NOMO-1 treated with dmso at 0.1 percent for 144 hours (cell line): Measurements from ENCODE around the gene CHIA.

Experiments used
- DNase-seq: peaks from one replicate; lab custom pipeline; 2025; ENCODE audit not compliant: unreplicated experiment; lab: John Stamatoyannopoulos, UW

The CHIA gene

DNA sequence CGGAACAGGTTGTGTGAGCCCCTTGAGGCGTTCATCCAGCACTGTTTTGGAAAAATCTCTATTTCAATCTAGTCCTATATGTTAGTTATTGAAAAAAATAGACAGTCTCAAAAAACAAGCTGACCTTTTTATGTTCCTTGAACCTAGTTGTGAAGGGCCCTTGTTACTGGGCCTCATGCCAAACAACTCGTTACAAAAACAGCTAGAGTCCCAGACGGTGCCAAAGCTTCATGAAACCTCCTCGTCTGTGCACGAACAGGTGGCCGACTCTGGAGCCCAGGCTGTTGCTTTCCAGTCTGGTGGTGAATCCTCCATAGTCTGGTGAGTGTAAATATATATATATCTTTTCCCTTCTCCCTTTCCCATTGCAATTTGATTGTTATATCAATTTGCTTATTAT lies at the start of gene CHIA:
TSS of gene CHIA (plus strand) at position 222 of the 400 bp plus-strand sequence. CDS start 19,617 bp downstream, outside the sequence.
- DNase-seq = no peak

DNA sequence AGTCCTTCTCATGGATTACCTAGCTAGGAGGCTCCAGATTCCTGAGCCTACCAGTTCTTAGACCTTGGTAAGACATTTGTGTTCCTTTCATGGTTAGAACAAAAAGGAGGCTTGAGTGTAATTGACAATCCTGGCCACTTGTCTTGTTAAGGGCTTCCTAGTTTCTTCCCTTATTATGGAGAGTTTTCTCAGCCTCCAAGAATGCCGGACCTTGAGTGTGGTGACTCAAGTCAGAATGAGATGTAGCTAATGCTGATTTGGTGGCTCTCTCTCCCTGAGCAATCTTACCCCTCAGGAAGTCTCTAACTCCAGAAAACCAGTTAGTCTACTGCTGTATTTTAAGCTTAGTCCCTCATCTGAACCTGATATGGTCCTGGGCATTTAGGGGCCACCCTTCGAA lies 48.9 kb upstream of the CHIA start:
- no peak for DNase-seq

DNA sequence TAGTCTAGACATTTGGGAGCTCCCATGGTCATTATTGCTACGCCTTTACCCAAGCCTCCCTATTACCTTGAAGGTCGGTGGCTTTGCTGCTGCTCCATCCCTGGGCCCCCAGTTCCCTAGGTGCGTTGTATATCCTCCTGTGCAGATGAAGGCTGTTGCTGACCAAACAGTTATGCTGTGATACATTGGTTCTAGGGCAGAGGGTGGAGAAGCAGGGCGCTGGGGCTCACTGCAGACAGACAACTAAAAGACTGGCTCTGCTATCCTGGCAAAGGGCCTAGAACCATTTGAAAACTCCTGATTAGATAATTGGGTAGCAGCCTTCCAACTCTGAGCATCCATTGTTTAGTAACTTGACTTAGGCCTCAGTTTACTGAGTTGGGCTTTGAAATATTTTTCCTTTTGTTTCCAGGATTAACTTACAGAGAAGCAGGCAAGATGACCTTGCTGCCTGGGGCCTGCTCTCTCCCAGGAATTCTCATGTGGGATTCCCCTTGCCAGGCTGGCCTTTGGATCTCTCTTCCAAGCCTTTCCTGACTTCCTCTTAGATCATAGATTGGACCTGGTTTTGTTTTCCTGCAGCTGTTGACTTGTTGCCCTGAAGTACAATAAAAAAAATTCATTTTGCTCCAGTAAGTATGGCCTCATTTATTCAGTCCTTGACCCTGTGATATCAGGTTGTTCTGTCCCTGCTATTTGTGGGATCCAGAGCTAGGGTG lies 47.7 kb upstream of the CHIA start:
- no peak for DNase-seq

DNA sequence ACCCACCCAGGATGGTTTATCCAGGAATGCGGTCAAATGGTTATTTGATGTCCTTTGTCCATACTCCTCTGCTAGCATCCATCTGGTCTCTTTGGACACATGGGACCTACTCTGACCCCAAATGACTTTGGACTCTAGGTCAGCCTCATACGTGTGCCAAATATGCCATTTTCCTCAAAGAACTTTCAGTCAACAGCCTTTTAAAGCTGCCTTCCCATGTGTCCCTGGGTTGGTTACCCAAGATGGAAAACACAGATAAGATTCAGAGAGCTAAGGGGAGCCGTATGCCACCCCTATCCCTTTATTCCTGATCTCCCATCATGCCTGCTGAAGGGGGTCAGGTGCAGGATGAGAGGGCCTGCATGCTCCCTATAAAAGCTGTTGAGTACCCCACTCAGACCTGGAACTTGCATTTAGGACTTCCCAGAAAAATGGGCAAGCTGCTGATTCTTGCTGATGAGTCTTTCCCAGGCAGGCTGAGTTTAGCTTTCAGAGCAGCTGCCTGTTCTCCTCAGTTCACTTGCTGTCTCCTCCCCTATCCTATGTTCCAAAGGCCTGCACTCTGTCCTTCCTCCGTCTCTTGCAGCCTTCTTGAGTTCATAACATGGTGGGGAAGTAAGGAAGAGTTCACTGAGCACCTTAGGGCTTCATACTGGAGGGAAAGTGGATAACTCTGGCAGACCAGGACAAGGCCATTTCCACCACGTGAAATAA lies 43.4 kb upstream of the CHIA start:
- no peak for DNase-seq

DNA sequence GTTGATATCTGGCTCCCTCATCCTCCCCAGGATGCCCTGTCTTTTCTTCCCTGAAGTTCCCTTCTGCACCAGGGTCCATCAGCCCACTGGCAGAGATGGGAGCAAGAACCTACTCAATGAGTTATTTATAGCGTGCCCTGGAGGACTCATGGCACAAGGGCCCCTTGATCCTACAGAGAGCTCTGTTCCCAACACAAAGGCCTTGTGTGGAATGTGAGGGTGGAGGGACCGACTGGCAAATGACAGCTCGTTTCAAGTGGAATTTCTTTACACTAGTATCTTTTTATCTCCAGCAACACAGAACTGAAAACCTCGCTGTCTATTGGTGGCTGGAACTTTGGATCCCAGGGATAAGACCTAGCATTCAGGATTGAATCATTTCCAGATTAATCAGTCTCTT lies 40.7 kb upstream of the CHIA start:
- no peak for DNase-seq

DNA sequence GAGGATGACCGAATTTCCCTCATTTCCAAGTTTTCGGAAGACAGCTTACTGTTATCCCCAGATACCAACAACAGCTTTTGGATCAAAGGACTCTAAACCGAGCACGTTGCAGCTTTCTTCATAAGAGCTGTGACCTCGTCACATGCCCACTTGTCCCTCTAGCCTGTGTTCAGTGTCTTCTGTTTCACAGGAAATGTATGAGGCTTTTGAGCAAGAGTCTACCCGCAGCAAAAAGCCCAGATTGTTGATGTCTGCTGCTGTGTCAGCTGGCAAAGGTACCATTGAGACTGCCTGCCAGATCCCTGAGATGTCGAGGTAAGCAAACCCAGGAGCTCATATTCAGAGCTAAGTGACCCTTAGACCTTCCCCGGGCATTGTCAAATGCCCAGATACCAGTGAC lies 39.1 kb upstream of the CHIA start:
- DNase-seq = no peak

DNA sequence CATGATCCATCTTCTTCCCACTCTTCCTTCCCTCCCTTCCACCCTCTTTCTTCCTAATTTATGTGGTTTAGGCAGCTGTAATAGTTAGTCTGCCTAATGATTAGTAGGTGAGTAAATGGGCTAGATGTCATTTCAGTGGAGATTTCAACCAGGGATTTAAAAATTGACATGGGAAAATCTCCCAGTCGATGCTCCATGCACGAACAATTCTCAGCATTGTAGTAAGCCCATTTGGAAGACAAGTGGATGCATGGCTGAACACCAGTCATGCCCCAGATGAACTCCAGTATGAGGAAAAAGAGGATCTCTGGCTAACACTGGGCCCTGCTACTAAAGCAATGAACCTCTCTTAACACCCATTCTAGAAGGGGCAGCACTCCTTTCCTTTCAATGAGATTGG lies 37.9 kb upstream of the CHIA start:
- DNase-seq = no peak

DNA sequence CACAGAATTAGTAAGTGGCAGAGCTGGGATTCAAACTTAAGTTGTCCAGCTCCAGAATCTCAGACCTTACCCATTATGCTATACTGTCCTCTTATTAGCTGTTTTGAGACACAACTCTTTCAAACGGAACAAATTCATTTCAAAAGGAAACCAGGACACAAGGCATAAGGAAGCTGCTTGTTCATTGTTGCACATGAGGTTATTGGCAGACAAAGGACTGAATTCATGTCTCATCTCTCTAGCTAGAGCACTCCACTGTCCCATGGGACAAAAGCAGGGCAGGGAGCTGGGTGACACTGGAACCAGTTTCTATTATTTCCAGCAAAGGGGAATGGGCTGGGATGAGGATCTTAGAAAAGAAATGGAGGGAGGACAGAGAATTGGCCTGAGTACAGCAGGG lies 36.8 kb upstream of the CHIA start:
- DNase-seq = no peak

DNA sequence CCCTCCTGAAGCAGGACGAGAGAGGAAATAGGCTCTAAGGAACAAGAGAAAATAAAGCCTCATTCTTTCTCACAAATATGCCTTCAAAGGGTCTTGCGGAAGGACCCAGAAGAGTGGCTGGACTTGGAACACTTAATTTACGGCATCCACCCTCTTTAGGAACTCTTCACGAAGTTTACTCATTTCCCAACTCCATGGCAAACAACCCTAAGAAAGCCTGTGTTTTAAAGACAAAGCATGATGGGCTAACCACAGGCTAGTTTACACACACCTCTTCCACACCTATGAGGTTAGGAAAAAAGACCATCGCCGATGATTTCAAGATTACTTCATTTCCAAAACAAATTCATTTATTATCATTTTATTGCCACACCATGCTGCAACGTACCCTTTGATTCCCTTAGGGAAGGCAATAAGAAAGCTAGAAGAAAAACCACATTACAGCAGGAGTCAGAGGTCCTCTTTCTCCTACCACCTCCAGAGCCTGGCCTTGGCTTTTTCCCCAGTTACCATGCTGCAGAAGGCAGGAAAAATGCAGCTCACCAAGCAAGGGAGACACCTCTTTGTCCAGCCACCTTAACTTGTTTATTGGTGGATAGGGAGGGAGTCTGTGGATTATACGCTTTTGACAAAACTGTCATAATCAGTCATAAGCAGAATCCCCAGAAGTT lies 33.5 kb upstream of the CHIA start:
- no peak for DNase-seq

DNA sequence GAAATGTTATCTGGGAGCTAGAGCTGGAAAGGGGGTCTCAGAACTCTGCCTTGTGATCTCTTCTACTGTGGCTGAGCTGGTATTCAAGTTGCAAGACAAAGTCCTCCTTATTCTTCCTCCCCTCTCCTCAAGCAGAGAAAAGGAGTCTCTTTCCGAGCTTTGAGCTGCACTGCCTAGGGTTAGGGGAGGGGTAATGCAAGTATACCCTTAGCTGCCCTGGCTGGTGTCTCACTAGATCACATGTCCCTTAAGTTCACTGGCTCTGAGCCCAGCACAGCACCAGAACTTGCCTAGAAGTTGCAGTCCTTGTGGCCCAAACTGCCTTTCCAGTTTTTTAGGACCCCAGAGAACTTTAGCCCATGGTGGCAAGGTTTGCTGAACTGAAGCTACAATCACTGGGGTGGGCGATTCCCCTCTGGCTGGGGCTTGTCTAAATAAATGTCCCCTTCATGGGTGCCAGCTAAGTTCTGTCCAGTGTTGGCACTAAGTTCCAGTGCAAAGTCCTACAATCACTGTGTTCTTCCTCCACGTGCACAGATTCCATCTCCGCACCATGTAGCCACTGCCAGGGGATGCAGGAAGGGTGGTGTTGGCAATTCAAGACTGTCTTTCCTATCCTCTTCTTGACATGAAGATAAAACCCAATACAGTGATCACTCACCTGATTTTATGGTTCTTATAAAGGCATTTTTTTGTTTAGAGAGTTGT lies 22.7 kb upstream of the CHIA start:
- DNase-seq = no peak

DNA sequence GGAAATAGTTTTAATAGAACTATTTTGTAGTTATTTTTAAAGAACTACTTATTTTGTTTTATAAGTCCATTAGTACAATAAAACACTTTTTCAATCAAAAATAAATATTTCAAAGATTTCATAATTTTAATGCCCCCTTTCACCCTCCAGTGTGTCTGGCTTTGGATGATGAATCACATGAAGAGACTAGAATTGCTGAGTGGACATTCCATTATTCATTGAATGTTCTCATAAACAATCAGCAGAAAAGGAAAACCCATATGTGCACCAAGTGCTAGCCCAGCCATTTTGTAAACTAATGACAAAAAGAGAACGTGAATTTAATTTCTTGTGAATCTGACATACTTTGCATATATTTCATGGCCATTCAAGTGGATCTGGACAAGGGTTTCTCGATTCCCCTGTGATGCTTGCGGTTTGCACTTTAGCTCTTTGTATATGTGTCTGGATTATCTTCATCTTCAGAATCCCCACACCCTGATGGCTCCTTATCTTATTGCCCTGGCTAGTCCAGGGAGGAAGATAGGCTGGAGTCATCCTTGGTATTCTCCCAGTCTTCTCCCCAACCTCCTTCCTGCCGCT lies 20.7 kb upstream of the CHIA start:
- no peak for DNase-seq

DNA sequence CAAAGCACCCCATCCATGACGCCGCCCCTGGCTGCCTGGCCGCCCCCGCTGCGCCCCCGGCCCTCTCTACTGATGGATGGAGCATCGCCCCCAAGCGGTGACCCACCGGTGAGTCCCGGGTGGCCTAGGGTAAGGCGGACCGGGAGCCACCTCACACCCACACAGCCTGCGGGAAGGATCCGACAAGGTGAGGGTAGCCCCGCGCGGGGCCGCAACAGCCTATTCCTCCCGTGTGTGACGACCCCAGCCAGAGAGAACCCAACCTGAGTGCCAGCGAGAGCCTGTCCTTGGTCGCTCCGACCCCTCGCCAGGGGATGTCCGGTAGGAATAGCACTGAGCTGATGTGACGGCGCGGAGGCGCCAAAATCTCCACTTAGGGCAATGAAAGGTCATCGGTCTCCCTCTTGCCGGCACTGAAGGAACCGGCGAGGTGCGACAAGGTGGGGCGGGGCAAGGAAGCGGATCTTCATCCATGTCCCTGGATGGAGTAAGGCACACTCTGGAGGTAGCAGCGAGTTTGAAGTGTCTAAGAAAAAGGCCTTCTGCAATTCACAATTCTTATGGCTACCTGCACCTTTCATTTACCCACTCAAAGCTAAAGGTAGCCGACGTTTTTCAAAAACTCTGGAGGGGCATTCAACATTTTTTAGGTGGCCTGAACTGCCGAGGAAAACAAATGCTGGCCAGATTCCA lies 19.7 kb upstream of the CHIA start:
- DNase-seq = no peak

DNA sequence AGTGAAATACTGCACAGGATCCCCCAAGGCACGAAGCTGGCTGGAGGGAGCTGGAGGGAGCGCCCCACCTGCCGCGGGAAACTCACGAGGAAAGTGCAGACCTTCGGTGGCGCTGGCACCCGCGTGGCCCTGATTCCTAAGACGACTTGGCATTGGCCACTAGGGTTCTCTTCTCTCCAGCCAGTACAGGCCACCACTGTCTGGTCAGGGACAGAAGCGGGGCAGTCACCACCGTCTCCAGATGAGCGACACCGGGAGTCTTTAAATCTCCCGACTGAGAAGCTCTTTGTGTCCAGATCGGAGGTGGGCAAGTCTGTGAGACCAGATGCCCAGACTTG lies 19.2 kb upstream of the CHIA start:
- DNase-seq = no peak

DNA sequence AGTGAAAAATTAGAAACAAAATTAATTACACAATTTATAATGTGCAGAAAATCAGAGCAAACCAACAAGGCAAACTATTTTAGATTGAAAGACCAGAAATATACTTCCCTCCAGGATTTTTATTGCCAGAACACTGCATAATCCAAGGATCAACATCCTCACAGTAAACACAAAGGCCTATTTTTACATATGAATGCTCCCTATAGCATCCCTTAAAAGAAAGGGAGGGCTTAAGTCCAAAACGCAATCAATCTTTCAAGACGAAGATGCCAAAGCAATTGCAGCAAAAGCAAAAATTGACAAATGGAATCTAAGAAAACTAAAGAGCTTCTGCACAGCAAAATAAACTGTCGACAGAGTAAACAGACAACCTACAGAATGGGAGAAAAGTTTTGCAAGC lies 18.6 kb upstream of the CHIA start:
- DNase-seq = no peak

DNA sequence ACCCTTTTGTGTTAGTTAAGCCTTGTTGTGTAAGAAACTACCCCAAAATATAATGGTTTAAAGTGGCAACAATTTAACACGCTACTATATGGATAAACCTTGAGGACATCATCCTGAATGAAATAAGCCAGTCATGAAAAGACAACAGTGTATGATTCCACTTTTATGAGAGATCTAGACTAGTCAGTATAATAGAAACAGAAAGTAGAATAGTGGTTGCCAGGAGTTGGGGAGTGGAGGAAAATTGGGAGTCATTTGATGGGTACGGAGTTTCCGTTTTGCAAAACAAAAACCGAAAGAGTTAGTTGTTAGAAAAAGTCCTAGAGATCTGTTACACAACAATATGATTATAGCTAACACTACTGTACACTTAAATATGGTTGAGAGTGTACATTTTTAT lies 16.0 kb upstream of the CHIA start:
- DNase-seq = peak; percentile 6

DNA sequence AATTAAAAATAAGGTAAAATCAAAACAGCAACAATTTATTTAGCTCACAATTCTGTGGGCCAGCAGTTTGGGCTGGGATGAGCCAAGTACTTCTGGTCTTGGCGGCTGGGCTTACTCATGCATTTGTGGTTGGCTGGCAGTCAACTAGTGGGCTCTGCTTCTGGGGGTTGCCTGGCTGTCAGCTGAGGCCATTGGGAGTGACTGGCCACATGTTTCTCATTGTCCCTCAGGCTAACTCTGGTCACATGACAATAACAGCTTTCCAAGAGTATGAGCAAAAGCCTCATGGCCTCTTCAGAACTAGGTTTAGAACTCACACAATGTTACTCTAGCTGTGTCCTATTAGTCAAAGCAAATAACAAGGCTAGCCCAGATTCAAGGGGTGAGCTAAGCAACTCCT lies 15.6 kb upstream of the CHIA start:
- DNase-seq = no peak

DNA sequence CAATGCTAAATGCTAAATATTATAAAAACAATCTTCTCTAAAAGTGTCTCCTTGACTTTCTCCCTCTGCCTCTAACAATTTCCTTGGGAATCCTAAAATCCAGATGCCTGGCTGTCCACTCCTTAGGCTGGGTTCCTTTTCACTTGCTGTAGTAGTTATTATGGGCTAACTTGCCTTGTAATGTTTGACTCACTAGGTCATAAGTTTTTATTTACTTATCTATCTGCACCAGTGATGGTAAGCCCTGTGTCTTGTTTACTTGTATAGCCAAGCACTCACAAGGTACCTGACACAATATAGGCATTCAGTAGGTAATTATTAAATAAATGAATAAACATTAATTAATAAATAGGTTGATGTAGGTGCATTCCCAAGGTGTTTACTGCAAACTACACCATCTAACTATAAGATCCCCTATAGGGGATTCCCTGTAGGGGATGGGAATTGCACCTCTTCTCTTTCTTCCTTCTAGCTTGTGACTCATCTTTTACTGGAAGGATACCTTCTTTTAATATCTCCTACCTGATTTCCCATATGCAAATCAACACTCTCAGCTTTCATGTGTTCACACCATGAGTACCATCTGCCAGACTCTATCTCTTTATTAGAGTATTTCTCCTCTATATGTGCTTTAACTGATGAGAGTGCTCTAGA lies 14.7 kb upstream of the CHIA start:
- DNase-seq = no peak

DNA sequence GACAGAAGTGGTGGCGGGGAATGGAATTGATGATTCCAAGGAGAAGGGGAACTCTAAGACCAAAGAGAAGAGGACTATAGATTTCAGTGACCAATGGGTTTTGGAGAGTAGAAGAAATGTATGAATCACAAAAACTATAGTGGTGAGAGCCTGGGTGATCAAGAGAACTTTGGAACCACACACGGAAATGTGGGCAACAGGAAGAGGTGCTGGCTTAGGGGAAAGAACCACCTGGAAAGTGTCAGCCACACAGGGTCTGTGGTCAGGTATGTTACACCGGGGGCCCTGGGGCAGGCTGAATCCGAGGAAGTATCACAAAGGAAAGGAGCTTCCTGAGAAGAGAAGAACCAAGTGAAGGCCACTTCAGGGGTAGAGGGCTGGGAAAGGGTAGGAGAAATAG lies 11.5 kb upstream of the CHIA start:
- DNase-seq = no peak

DNA sequence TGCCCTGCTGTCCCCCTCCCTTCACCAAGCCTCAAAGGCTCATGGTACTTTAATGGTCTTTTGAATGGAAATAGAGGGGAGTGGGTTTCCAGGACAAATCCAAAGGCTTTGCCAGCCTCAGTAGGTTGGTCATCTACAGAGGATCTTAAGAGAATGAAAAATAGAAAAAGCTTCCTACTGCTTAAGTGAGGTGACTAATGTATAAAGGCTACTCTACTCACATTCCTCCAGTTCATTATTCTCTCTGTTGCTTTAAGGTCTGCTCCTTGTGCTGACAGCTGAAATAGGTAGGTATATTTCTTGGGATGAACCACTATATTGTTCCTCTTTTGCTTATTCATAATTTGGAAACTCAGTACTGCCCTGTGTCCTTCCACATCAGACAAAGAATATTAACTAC lies 10.4 kb upstream of the CHIA start:
- DNase-seq = no peak

DNA sequence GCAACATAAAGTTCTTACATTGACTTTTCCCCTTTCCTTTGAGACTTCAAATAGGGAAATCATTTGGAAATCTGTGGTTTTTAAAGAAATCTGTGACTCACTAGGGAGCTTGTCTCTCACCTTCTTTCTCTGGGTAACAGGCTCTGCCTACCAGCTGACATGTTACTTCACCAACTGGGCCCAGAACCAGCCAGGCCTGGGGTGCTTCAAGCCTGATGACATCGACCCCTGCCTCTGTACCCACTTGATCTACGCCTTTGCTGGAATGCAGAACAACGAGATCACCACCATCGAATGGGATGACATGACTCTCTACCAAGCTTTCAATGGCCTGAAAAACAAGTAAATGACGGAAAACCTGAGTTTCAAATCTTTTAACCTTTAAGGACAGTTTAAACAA lies 9.2 kb upstream of the CHIA start:
- DNase-seq = no peak
